Nephron (organoid): Measurements from ENCODE around the gene RICTOR.
"Not testable (repeated sequence)": the region's sequence is repeated elsewhere in the genome, so short reads cannot be mapped to it uniquely, and the experiment has no call there.

Source experiments
- H3K27ac Mint-ChIP-seq, 3 experiments: 2 replicates each; pipeline ENCODE4 v1.8.0; 2020; ENCODE audit warnings: mixed read lengths in 3 of 3, mild to moderate bottlenecking in 2 of 3, moderate library complexity in 1 of 3
- H3K27me3 Mint-ChIP-seq: 2 replicates; pipeline ENCODE4 v1.8.0; 2021; ENCODE audit warnings: low read depth, mild to moderate bottlenecking, moderate library complexity, mixed read lengths
- H3K36me3 Mint-ChIP-seq: 2 replicates; pipeline ENCODE4 v1.8.0; 2020; ENCODE audit warnings: low read depth, mixed read lengths
- H3K4me1 Mint-ChIP-seq: 2 replicates; pipeline ENCODE4 v1.8.0; 2020; ENCODE audit warnings: mixed read lengths
- H3K4me3 Mint-ChIP-seq, 3 experiments: 2 replicates each; pipeline ENCODE4 v1.8.0; 2020; ENCODE audit warnings: mild to moderate bottlenecking in 3 of 3, mixed read lengths in 3 of 3, moderate library complexity in 2 of 3
- H3K9me3 Mint-ChIP-seq: 2 replicates; pipeline ENCODE4 v1.8.0; 2020; ENCODE audit warnings: mixed read lengths
- TF ChIP-seq, protein P1 (sequence below), 3 experiments: fragments of 200-600 bp; sonication (generic); IDR thresholded peaks; one replicate each; pipeline ENCODE4 v1.5.0; 2021; ENCODE audit warnings: antibody characterized with exemption in 3 of 3; ENCODE audit not compliant: unreplicated experiment in 3 of 3

The RICTOR gene

DNA sequence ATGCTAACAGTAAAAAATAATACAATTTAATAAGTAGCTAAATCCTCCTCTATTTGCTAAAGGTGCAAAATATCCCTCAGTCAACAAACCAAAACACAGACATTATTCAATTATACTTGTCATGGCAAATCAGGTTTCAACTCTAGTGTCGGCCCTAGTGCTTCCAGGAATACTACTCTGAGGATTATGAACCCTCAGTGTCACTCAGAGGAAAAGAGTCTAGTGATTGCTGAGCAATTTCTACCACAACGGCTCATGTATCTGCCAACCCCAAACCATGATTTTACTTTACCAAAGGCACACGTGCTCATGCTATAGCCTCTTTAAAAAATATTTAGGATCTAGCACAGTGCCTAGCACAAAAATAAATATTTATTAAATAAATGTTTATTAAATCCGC is 21.0 kb downstream of the RICTOR start:
- TF ChIP-seq, protein P1, sequence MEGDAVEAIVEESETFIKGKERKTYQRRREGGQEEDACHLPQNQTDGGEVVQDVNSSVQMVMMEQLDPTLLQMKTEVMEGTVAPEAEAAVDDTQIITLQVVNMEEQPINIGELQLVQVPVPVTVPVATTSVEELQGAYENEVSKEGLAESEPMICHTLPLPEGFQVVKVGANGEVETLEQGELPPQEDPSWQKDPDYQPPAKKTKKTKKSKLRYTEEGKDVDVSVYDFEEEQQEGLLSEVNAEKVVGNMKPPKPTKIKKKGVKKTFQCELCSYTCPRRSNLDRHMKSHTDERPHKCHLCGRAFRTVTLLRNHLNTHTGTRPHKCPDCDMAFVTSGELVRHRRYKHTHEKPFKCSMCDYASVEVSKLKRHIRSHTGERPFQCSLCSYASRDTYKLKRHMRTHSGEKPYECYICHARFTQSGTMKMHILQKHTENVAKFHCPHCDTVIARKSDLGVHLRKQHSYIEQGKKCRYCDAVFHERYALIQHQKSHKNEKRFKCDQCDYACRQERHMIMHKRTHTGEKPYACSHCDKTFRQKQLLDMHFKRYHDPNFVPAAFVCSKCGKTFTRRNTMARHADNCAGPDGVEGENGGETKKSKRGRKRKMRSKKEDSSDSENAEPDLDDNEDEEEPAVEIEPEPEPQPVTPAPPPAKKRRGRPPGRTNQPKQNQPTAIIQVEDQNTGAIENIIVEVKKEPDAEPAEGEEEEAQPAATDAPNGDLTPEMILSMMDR (IDR thresholded peaks at IDR 0.05; ENCODE audit: unreplicated experiment in 3 of 3) = no peak
- peaks cover 25% of the 10 kb centered on the region for H3K36me3 Mint-ChIP-seq
- no peaks in the 10 kb centered on the region for H3K27me3 Mint-ChIP-seq

DNA sequence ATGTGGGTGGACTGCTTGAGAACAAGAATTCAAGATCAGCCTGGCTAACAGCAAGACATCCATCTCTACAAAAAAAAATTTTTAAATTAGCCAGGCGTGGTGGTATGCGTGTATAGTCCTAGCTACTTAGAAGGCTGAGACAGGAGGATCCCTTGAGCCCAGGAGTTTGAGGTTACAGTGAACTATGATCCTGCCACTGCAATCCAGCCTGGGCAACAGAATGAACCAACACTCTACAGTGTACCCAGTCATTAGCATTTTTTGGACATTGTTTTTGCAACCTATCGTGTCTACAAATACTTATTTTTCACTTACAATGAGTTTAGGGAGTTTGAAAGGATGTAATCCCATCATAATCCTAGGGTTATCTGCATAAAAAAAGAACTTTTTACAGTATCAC is 22.1 kb downstream of the RICTOR start:
- Mint-ChIP-seq H3K36me3 (peaks cover 29% of the 10 kb centered on the region), H3K27ac (no peak overlapping the region), H3K27me3 (no peaks in the 10 kb centered on the region), H3K9me3 (no peaks in the 10 kb centered on the region), H3K4me3 (no peak overlapping the region), H3K4me1 (no peaks in the 10 kb centered on the region)
- TF ChIP-seq, protein P1 (IDR thresholded peaks at IDR 0.05; ENCODE audit: unreplicated experiment in 3 of 3) = no peak

More for the DNA sequence above, 21.0 kb downstream of the RICTOR start:
- Mint-ChIP-seq H3K4me1 (peaks cover 4% of the 10 kb centered on the region), H3K4me3 (no peak overlapping the region), H3K9me3 (no peaks in the 10 kb centered on the region), H3K27ac (no peak overlapping the region)

DNA sequence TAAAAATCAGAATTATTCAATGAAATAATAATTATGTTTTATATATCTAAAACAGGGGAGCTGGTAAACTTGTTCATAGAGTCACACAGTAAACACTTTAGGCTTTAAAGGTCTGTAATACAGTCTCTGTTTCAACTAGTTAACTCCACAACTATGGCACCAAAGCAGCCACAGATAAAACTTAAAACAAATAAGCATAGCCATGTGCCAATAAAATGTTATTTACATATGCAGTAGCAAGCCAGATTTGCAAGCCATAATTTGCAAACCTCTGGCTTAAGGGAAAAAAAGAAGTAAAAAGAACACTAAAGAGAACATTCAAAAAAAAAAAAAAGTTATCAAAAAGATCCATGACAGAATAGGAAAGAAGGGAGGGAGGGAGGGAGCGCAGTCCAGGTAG is 24.9 kb downstream of the RICTOR start:
- Mint-ChIP-seq H3K9me3 (no peaks in the 10 kb centered on the region), H3K4me3 (no peak overlapping the region), H3K36me3 (peaks cover 22% of the 10 kb centered on the region), H3K27ac (no peak overlapping the region), H3K4me1 (no peaks in the 10 kb centered on the region), H3K27me3 (no peaks in the 10 kb centered on the region)
- TF ChIP-seq, protein P1 (IDR thresholded peaks at IDR 0.05; ENCODE audit: unreplicated experiment in 3 of 3) = no peak

DNA sequence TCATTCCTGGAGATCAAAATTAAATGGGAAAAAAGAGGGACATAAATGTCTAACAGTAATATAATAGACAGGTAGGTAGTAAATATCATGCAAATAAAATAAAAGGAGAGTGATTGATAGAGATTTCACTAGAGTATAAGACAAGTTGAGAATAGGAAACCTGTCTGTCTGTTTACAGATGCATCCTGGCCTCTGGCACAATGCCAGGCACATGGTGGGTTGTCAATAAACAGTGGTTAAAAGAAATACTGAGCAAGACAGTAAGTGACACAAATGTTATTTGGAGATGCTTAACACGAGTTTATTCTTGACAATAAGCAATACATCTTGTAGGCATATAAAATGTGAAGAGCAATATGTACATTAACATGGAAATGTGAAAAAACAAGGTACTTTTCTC is 33.3 kb downstream of the RICTOR start:
- no peak overlapping the region for H3K4me3 Mint-ChIP-seq
- H3K4me1 Mint-ChIP-seq = no peaks in the 10 kb centered on the region
- no peak overlapping the region for H3K27ac Mint-ChIP-seq
- no peaks in the 10 kb centered on the region for H3K27me3 Mint-ChIP-seq
- TF ChIP-seq, protein P1 (IDR thresholded peaks at IDR 0.05; ENCODE audit: unreplicated experiment in 3 of 3) = no peak
- peaks cover 16% of the 10 kb centered on the region for H3K9me3 Mint-ChIP-seq
- peaks cover 23% of the 10 kb centered on the region for H3K36me3 Mint-ChIP-seq

DNA sequence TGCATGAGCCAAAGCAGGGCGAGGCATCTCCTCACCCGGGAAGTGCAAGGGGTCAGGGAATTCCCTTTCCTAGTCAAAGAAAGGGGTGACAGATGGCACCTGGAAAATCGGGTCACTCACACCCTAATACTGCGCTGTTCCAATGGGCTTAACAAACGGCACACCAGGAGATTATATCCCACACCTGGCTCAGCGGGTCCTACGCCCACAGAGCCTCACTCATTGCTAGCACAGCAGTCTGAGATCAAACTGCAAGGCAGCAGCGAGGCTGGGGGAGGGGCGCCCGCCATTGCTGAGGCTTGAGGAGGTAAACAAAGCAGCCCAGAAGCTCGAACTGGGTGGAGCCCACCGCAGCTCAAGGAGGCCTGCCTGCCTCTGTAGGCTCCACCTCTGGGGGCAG is 39.7 kb downstream of the RICTOR start:
- H3K4me1 Mint-ChIP-seq, H3K27me3 Mint-ChIP-seq, H3K4me3 Mint-ChIP-seq, H3K27ac Mint-ChIP-seq: not testable (repeated sequence)
- H3K9me3 Mint-ChIP-seq = peaks cover 49% of the 10 kb centered on the region
- H3K36me3 Mint-ChIP-seq = peaks cover 56% of the 10 kb centered on the region

DNA sequence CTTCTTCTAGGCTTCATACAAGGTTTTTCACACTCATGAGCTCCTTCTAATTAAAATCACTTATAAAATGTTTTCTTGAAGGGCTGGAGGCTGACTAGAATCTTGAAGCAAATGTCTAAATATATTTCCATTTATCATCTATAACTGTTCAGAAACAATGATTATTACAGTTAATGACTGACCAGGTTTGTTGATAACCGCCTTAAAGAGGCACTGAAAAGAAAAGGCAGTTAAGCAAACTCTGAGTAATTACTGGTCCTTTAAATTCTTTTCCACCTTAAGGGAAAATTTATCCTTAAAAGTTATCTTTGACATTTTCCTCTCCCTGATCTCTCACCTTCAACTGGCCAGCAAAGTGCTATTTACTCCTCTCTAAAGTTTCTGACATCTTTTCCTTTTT is 43.2 kb downstream of the RICTOR start:
- H3K27me3 Mint-ChIP-seq = no peaks in the 10 kb centered on the region
- peaks cover 48% of the 10 kb centered on the region for H3K9me3 Mint-ChIP-seq
- H3K4me1 Mint-ChIP-seq = no peaks in the 10 kb centered on the region
- no peak overlapping the region for H3K4me3 Mint-ChIP-seq
- H3K36me3 Mint-ChIP-seq = peaks cover 67% of the 10 kb centered on the region
- H3K27ac Mint-ChIP-seq = no peak overlapping the region
- TF ChIP-seq, protein P1 (IDR thresholded peaks at IDR 0.05; ENCODE audit: unreplicated experiment in 3 of 3) = no peak
